ENCODE results near the gene TSPAN19. TPM values are rescaled to one million over a fixed set of nuclear protein-coding genes. Genes with fewer than 3 reads are reported as not detected.

Gene TSPAN19
- total RNA-seq, 4 donors from 2014 or later, result not detected

DNA sequence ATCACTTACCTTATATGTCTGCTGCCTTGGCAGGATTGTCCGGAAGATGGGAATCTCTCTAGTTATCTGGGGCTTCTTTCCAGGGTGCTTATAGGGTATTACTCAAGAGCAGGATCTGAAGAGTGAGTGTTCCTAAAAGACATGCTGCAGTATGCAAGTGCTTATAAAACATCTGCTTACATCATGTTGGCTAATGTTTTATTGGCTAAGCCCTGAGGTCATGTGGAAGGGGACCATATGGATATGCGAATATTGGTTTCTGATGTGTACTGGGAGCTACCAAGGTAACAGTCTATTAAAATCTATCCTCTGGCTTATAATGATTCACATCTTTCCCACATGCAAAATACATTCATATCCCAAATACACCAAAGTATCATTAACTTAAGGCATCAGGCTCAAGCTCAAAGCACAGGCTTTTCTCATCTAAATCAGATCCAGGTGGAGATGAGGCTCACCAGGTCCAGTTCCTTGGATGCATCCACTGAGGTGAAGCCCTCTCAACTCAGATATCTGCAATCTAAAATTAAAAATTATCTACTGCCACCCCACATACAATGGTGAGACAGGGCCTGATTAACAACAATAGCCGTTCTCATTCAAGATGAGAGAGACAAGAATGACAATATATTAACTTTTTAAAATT, 29.9 kb upstream of the TSPAN19 start:
- no peak overlapping the region for H3K27ac ChIP-seq
- ATAC-seq, result no peak
- no peaks in the 10 kb centered on the region for H3K4me1 ChIP-seq
- no peaks in the 10 kb centered on the region for H3K27me3 ChIP-seq
- no peaks in the 10 kb centered on the region for H3K36me3 ChIP-seq
- H3K9me3 ChIP-seq, result no peaks in the 10 kb centered on the region
- DNase-seq, result no peak
- intact Hi-C loops (cut with DNase I; ENCODE audit: low total_unique reads), result no loop called here
- TF ChIP-seq POLR2A (IDR thresholded peaks at IDR 0.05) (no peak), CTCF (IDR thresholded peaks at IDR 0.05 in 4 of 5, conservative IDR thresholded peaks at IDR 0.05 in 1 of 5) (no peak)
- H3K4me3 ChIP-seq, result no peak overlapping the region
- in situ Hi-C loops (cut with MboI; ENCODE audit: low sequenced_read_pairs in 4 of 4), result no loop called here

DNA sequence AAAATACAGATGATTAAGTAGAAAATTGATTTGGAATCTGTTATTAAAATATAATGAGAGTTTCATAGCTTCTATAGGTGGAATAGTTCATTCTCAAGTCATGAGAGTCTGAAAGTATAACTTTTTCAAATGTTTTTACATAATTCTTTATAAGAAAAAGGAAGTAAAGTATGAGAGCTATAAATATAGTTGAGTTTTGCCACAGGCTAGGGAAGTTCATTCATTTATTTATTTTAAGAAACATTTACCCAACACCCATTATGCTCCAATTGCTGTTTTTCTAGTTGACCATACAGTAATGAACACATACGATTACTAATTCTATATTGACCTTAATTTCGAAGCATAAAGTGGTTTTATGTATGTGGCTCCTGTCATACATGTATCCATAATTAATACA, 24.8 kb upstream of the TSPAN19 start:
- ATAC-seq (no peak), DNase-seq (no peak)
- Histone ChIP-seq H3K9me3 (no peaks in the 10 kb centered on the region), H3K4me1 (no peaks in the 10 kb centered on the region), H3K36me3 (no peaks in the 10 kb centered on the region), H3K27me3 (no peaks in the 10 kb centered on the region), H3K27ac (no peak overlapping the region), H3K4me3 (no peak overlapping the region)
- TF ChIP-seq CTCF (IDR thresholded peaks at IDR 0.05 in 4 of 5, conservative IDR thresholded peaks at IDR 0.05 in 1 of 5) (no peak), POLR2A (IDR thresholded peaks at IDR 0.05) (no peak)
- intact Hi-C loops (cut with DNase I; ENCODE audit: low total_unique reads) (no loop called here), in situ Hi-C loops (cut with MboI; ENCODE audit: low sequenced_read_pairs in 4 of 4) (no loop called here)

DNA sequence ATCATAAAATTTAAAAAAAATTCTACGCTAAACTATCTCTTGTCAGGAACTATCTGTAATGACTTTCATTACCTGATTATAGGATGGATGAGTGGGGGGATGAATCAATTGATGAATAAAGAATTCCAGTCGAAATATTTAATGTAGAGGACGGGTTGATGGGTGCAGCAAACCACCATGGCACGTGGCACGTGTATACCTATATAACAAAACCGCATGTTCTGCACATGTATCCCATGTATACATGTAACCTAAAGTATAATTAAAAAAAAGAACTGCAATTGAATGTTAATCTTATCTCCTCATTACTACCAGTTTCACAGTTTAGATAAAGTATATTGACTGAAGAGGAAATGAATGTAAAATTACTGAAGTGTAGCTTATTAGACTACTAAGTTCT, 23.5 kb upstream of the TSPAN19 start:
- no peaks in the 10 kb centered on the region for H3K36me3 ChIP-seq
- no peaks in the 10 kb centered on the region for H3K9me3 ChIP-seq
- DNase-seq, result no peak
- no peak overlapping the region for H3K4me3 ChIP-seq
- H3K4me1 ChIP-seq, result no peaks in the 10 kb centered on the region
- no peak for ATAC-seq
- H3K27me3 ChIP-seq, result no peaks in the 10 kb centered on the region
- no peak for TF ChIP-seq POLR2A (IDR thresholded peaks at IDR 0.05)
- TF ChIP-seq CTCF (IDR thresholded peaks at IDR 0.05 in 4 of 5, conservative IDR thresholded peaks at IDR 0.05 in 1 of 5), result no peak
- in situ Hi-C loops (cut with MboI; ENCODE audit: low sequenced_read_pairs in 4 of 4) (no loop called here), intact Hi-C loops (cut with DNase I; ENCODE audit: low total_unique reads) (no loop called here)
- H3K27ac ChIP-seq, result no peak overlapping the region

- no peak overlapping the region for H3K4me3 ChIP-seq
- ATAC-seq (no peak), DNase-seq (no peak)
- H3K4me1 ChIP-seq, result no peaks in the 10 kb centered on the region
- no peaks in the 10 kb centered on the region for H3K27me3 ChIP-seq
- H3K27ac ChIP-seq, result no peak overlapping the region
- in situ Hi-C loops (cut with MboI; ENCODE audit: low sequenced_read_pairs in 4 of 4), result no loop called here
- H3K36me3 ChIP-seq, result no peaks in the 10 kb centered on the region
- intact Hi-C loops (cut with DNase I; ENCODE audit: low total_unique reads), result no loop called here
- no peaks in the 10 kb centered on the region for H3K9me3 ChIP-seq
- TF ChIP-seq POLR2A (IDR thresholded peaks at IDR 0.05) (no peak), CTCF (IDR thresholded peaks at IDR 0.05 in 4 of 5, conservative IDR thresholded peaks at IDR 0.05 in 1 of 5) (no peak)
Measured at GRCh38 chr12:85058339-85058738, 22.3 kb upstream of the TSPAN19 start.
